Gastroesophageal sphincter (tissue), 3 donors: ENCODE measurements around the gene NBAS.

Source experiments
- CTCF ChIP-seq, 4 experiments: fragments of 200-600 bp in 2 of 4; fragments of 450-650 bp in 2 of 4; sonication (generic) in 1 of 4; IDR thresholded peaks; one replicate each; pipeline ENCODE4 v1.5.1; 2017 to 2019; ENCODE audit warnings: antibody characterized with exemption in 4 of 4, mild to moderate bottlenecking in 2 of 4, moderate library complexity in 2 of 4
- EP300 ChIP-seq: sonication (generic); formaldehyde crosslinking; IDR thresholded peaks from one replicate; pipeline ENCODE4 v1.6.1; 2017; ENCODE audit warnings: antibody characterized with exemption, mild to moderate bottlenecking
- POLR2AphosphoS5 ChIP-seq: sonication (generic); formaldehyde crosslinking; IDR thresholded peaks from one replicate; pipeline ENCODE4 v1.6.1; 2017; ENCODE audit warnings: antibody characterized with exemption

GRCh38 chr2:15205562-15205961 is 355.6 kb downstream of the NBAS start:
- TF ChIP-seq POLR2AphosphoS5 (no peak), CTCF (IDR thresholded peaks at IDR 0.05) (no peak), EP300 (no peak)
